HG03025 (cell line): Measurements from ENCODE around the gene BRICD5.

Source experiments
- ATAC-seq: cut with Tn5 transposase; IDR thresholded peaks from one replicate; pipeline ENCODE4 v1.9.1; 2021; ENCODE audit warnings: mild to moderate bottlenecking, moderate library complexity; ENCODE audit not compliant: unreplicated experiment, low FRiP score

The BRICD5 gene

GRCh38 chr16:2186505-2186904, 24.2 kb downstream of the BRICD5 start:
- ATAC-seq: no peak

GRCh38 chr16:2186064-2186463, 24.6 kb downstream of the BRICD5 start:
- ATAC-seq: no peak

DNA sequence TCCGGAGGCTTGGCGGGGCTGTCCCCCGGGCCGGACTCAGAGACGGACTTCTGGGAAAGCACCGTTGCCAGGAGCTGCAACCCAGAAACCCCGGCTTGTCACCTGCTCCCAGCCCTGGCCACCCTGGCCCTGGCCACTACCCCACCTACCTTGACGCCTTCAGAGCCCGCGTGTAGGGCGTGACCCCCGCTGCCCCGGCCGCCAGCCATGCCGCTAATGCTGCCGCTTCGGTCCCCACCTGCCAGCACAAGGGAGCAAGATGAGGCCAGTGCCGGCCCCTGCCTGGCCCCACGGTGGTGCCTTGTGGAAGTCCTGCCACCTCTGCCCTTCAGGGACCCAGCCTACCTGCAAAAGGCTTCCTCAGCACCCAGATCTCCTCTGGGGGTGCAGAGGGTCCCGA, 25.7 kb downstream of the BRICD5 start:
- ATAC-seq: no peak

GRCh38 chr16:2184346-2184745, 26.3 kb downstream of the BRICD5 start:
- no peak for ATAC-seq

GRCh38 chr16:2183671-2184070, 27.0 kb downstream of the BRICD5 start:
- ATAC-seq: no peak

GRCh38 chr16:2181952-2182351, 28.7 kb downstream of the BRICD5 start:
- ATAC-seq: no peak

DNA sequence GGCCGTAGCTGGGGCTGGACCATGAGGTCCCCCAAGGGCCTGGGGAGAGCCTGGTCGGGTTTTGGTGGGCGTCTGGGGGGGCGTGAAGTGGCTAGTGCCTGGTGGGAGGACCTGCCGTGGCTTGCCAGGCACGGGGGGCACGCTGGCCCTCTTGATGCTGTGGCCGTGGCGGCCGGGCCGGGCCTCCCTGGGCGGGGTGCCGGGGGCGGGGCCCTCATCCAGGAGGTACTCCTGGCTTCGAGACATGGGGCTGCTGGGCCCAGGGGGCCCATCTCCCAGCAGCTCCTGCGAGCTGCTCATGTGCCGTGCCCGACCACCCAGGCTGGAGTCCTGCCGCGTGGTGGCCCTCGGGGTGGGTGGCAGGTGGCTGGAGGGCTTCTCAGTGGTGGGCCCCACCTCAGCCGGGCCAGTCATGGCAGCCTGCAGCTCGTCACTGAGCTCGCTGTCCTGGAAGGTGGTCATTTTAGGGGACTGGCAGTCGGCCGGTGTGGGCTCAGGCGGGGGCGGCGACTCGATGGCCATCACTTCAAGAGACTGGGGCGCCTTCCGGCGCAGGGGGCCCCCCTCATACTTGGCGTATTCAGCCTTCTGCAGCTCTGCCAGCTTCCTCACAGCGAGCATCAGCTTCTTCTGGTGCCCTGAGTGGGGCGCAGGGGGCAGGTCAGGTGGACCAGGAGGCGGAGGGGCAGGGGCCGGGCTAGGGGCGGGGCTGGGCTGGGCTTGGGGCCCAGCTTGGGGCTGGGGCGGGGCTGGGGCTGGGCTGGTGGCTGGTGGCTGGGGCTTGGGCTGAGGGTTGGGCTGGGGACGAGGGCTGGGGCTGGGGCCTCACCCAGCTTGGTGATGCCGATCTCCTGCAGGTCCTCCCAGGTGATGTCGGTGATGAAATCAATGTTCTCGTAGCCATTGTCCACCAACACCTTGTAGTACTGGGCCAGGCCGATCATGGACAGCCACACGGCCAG, 29.4 kb downstream of the BRICD5 start:
- no peak for ATAC-seq

- no peak for ATAC-seq
These were observed 30.2 kb downstream of the BRICD5 start for GRCh38 chr16:2180461-2180860.

DNA sequence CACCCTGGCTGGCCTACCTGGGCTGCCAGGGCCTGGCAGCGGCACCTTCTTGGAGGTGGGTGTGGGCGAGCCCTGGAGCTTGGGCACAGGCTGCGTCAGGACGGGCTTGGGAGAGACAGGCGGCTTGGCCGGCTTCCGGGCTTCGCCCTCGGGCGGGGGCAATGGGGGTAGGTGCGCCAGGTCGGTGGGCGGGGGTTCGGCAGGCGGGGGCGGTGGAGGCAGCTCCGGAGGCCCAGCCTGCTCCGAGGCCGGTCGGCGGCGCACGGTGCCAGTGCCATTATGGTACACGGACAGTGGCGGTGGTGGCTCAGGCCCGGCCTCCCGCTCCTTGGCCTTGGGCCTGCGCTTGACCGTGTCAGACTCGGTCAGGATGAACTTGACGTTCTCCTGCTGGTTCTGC, 31.1 kb downstream of the BRICD5 start:
- no peak for ATAC-seq

- no peak for ATAC-seq
These were observed 31.6 kb downstream of the BRICD5 start for GRCh38 chr16:2179107-2179501.

DNA sequence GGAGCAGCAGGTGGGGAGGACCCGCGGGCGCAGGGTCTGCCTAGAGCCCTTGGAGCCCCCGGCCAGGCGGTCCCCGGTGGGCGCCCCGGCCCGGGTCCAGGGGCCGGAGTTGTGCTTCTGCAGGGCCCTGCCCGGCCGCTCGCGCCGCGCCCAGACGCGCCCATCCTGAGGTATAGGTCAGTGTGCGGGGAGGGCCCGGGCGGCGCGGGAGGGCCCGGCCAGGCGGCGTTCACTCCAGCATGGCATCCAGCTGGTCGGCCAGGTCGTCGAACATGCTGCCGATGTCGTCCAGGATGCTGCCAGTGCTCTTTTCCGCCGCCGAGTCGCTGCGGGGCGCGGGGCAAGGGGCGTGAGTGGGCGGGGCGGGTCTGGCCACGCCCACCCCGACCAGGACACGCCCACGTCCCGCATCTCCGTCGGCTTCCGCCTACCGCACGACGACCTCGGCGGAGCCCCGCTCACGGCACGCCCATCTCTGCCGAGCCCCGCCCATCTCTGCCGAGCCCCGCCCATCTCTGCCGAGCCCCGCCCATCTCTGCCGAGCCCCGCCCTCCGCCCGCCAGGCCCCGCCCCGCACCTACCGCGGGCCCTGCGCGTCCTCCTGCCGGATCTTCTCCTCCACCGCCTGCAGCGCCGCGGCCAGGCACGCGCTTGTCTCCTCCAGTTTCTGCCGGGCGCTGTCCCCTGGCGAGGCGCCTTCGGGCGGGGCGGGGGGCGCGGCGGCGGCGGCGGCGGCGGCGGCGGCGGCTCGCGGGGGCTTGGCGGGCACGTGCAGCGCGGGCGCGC, 32.1 kb downstream of the BRICD5 start:
- ATAC-seq: no peak

- no peak for ATAC-seq
These were observed 33.1 kb downstream of the BRICD5 start for GRCh38 chr16:2177561-2177960.

DNA sequence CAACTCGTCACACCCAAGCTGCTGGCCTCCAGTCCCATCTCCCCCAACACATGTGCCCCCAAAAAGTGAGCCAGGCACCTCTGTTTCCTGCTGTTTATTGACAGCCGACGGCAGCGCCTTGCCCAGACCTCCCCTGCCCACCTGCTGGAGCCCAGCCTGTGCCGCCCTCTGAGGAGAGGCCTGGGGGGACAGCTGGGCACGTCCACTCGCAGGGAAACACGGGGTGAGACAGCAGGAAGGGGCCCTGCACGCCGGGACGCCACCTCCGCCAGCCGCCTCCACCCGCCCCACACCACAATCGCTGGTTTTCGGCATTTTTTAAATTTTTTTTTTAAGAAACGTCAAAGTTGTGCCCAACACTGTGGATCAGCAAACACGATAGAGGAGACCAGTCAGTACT, 33.6 kb downstream of the BRICD5 start:
- ATAC-seq: no peak

DNA sequence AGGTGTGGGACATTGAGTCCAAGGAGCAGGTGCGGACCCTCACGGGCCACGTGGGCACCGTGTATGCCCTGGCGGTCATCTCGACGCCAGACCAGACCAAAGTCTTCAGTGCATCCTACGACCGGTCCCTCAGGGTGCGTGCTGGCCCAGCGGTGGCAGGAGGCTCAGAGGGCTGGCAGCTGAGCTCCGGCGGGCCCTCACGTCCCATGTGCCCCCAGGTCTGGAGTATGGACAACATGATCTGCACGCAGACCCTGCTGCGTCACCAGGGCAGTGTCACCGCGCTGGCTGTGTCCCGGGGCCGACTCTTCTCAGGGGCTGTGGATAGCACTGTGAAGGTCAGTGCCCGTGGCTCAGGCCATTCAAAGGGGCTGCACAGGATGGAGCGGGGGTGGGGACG, 34.6 kb downstream of the BRICD5 start:
- no peak for ATAC-seq

- no peak for ATAC-seq
These were observed 35.2 kb downstream of the BRICD5 start for GRCh38 chr16:2175454-2175853.

DNA sequence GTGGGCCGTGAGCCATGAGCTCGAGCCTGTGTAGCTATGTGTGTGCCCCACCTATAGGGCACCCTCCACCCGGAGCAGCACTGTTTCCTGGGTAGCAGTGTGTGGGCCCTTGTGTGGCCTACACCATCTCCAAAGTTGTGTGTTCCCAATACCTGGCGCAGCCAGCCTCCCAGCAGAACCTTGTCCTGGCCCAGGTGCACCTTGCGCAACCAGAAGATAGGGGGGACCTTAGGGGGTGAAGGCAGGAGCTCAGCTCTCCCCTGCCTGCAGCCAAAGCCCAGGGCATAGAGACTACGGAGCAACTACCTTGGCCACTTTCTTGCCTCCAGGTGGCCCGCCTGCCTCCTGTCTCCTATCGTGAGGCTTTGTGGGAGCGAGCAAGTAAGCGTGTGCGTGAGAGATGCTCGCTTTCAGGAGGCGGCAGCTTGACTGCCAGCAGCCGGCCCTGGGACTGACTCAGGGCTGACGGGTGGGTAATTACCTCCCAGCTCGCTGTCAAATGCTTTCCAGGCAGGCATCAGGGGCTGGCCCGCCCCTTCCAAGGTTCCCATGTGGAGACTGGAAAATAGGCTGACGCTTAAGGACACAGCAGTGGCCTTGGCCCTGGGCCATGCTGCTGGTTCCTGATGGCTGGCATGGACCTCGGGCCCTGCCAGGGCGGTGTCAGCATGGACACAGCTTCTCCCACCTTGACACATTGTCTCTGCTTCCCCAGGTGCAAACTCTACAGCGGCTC, 36.1 kb downstream of the BRICD5 start:
- ATAC-seq: no peak

GRCh38 chr16:2173916-2174315, 36.7 kb downstream of the BRICD5 start:
- ATAC-seq: no peak

GRCh38 chr16:2173366-2173765, 37.3 kb downstream of the BRICD5 start:
- no peak for ATAC-seq

GRCh38 chr16:2172688-2173335, 37.9 kb downstream of the BRICD5 start:
- no peak for ATAC-seq

GRCh38 chr16:2171601-2172178, 39.0 kb downstream of the BRICD5 start:
- no peak for ATAC-seq
